Measurements from ENCODE around the gene SIGLEC11. TPM values are rescaled to one million over a fixed set of nuclear protein-coding genes. Genes with fewer than 3 reads are reported as not detected.
"Not testable (repeated sequence)": the region's sequence is repeated elsewhere in the genome, so short reads cannot be mapped to it uniquely, and the experiment has no call there.

The SIGLEC11 gene
- total RNA-seq, 5 donors from 2014 or later (not counting 1 experiment from before 2014, with no cell fraction given) = 0.09 to 0.23 TPM; not detected in 3

DNA sequence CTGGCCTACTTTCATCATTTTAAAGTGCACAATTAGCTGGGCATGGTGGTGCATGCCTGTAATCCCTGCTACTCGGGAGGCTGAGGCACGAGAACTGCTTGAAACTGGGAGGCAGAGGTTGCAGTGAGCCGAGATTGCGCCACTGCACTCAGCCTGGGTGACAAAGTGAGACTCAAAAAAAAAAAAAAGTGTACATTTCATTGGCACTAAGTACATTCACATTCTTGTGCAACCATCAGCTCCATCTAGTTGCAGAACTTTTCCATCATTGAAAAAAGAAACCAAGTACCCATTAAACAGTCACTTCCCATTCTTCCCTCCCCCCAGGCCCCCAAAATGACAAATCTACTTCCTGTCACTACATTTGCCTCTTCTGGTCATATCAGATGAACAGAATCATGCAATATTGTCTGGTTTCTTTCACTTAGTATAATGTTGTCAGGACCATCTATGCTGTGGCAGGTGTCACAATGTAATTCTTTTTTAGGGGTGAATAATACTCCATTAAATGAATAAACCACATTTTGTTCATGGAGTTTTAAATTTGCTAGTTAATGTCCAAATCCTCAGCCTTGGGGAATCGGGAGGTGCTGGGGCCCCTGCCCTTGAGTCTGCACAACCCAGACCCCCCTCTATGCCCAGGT lies 7.4 kb upstream of the SIGLEC11 start:
- WGBS (ENCODE audit: insufficient coverage) = 81% methylated on average over 4 of the region's 5 CpGs
- H3K27ac ChIP-seq (ENCODE audit: low read length) = no peak overlapping the region
- H3K4me1 ChIP-seq (ENCODE audit: control insufficient read depth in 1 of 2, extremely low read depth in 1 of 2, insufficient read depth in 2 of 2, low read length in 2 of 2) = no peaks in the 10 kb centered on the region
- H3K4me3 ChIP-seq (ENCODE audit: control insufficient read depth in 1 of 2, extremely low read depth in 1 of 2, low read length in 1 of 2) = no peak overlapping the region
- no peaks in the 10 kb centered on the region for H3K36me3 ChIP-seq (ENCODE audit: control insufficient read depth in 2 of 2, extremely low read depth in 1 of 2, insufficient read depth in 1 of 2, low read length in 1 of 2)
- H3K9me3 ChIP-seq = no peaks in the 10 kb centered on the region
- Mint-ChIP-seq H3K36me3 (no peaks in the 10 kb centered on the region), H3K27me3 (peaks cover 12 to 24% of the 10 kb centered on the region in 2 donors), H3K27ac (no peak overlapping the region), H3K9me3 (no peaks in the 10 kb centered on the region), H3K4me1 (no peaks in the 10 kb centered on the region), H3K4me3 (no peak overlapping the region)
- H3K27me3 ChIP-seq (replicated peaks in 1 of 2; ENCODE audit: control insufficient read depth in 2 of 2, extremely low read depth in 1 of 2, insufficient read depth in 2 of 2, low read length in 1 of 2) = peaks cover 0 to 28% of the 10 kb centered on the region in 2 experiments
- CTCF ChIA-PET = no interaction called here
- no peak for ATAC-seq (replicated peaks in 1 of 4)
- DNase-seq = no peak
- POLR2A ChIA-PET = no interaction called here

DNA sequence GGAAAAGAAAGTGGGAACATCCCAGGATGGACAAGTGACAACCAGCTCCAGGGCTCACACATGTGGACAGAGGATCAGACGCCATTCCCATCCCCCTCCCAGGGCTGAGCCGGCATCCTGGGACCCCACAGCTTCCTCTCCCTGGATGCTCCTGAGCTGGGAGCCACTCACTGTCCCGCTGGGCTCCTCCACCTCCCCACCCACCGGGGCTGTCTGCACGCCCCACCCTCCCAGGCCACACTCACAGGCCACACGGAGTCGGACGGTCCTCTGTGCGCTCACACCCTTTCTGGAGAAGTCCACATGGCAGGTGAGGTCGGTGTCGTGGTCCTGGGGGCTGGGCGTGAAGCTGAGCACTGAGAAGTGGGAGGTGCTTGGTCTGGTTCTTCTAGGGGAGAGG lies 1.1 kb downstream of the SIGLEC11 start:
- H3K9me3 ChIP-seq; CTCF ChIA-PET; H3K4me3 ChIP-seq (ENCODE audit: control insufficient read depth in 1 of 2, extremely low read depth in 1 of 2, low read length in 1 of 2); H3K27ac Mint-ChIP-seq; DNase-seq; H3K9me3 Mint-ChIP-seq; H3K4me1 ChIP-seq (ENCODE audit: control insufficient read depth in 1 of 2, extremely low read depth in 1 of 2, insufficient read depth in 2 of 2, low read length in 2 of 2); ATAC-seq (replicated peaks in 1 of 4); H3K4me1 Mint-ChIP-seq; H3K27ac ChIP-seq (ENCODE audit: low read length); POLR2A ChIA-PET; H3K4me3 Mint-ChIP-seq; H3K36me3 Mint-ChIP-seq; H3K36me3 ChIP-seq (ENCODE audit: control insufficient read depth in 2 of 2, extremely low read depth in 1 of 2, insufficient read depth in 1 of 2, low read length in 1 of 2): not testable (repeated sequence)
- peaks cover 17 to 22% of the 10 kb centered on the region in 2 donors for H3K27me3 Mint-ChIP-seq
- no CpG with 5 or more reads among the region's 12 CpGs for WGBS (ENCODE audit: insufficient coverage)
- H3K27me3 ChIP-seq (replicated peaks in 1 of 2; ENCODE audit: control insufficient read depth in 2 of 2, extremely low read depth in 1 of 2, insufficient read depth in 2 of 2, low read length in 1 of 2) = peaks cover 0 to 10% of the 10 kb centered on the region in 2 experiments

DNA sequence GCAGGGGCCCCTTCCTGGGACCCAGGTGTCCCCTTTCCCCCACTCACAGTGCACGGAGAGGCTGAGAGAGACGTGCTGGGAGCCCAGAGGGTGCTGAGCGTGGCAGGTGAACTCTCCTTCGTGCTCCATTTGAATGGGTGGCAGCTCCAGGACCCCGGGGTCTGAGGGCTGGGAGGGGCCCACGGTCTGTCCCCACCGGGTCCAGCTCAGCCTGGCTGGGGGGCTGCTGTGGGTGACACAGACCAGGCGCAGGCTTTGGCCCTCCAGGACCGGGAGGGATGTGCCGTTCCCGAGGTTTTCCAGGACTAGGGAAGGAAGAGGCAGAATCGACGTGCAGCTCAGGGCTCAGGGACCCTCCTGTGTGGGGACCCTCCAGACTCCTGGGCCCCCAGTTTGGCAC lies 2.4 kb downstream of the SIGLEC11 start:
- H3K4me3 Mint-ChIP-seq; H3K9me3 Mint-ChIP-seq; ATAC-seq (replicated peaks in 1 of 4); H3K9me3 ChIP-seq; CTCF ChIA-PET; H3K27ac ChIP-seq (ENCODE audit: low read length); POLR2A ChIA-PET; H3K4me1 Mint-ChIP-seq; H3K36me3 Mint-ChIP-seq; DNase-seq; H3K4me3 ChIP-seq (ENCODE audit: control insufficient read depth in 1 of 2, extremely low read depth in 1 of 2, low read length in 1 of 2); H3K4me1 ChIP-seq (ENCODE audit: control insufficient read depth in 1 of 2, extremely low read depth in 1 of 2, insufficient read depth in 2 of 2, low read length in 2 of 2); H3K36me3 ChIP-seq (ENCODE audit: control insufficient read depth in 2 of 2, extremely low read depth in 1 of 2, insufficient read depth in 1 of 2, low read length in 1 of 2); H3K27ac Mint-ChIP-seq: not testable (repeated sequence)
- peaks cover 19 to 20% of the 10 kb centered on the region in 2 donors for H3K27me3 Mint-ChIP-seq
- WGBS (ENCODE audit: insufficient coverage) = 69% methylated on average over 12 of the region's 13 CpGs
- peaks cover 0 to 15% of the 10 kb centered on the region in 2 experiments for H3K27me3 ChIP-seq (replicated peaks in 1 of 2; ENCODE audit: control insufficient read depth in 2 of 2, extremely low read depth in 1 of 2, insufficient read depth in 2 of 2, low read length in 1 of 2)

DNA sequence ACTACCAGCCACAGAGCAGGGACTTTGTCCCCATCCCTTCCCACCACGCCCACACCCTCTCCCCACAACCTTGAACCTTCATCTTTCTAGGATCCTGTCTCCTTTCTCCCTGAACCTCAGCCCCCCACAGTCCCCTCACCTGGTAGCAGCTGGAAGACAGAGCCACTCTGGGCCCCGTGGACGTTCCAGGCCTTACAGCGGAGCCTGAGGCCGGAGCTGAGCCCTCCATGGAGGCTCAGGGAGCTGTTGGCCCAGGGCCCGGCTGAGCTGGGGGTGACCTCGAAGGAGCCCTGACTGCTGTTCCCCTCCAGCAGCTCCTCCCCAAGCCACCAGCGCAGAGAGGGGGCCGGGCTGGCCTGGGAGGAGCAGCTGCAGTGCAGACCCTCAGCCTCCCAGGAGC lies 2.8 kb downstream of the SIGLEC11 start:
- H3K4me1 Mint-ChIP-seq; H3K9me3 ChIP-seq; H3K4me1 ChIP-seq (ENCODE audit: control insufficient read depth in 1 of 2, extremely low read depth in 1 of 2, insufficient read depth in 2 of 2, low read length in 2 of 2); H3K9me3 Mint-ChIP-seq; H3K27ac Mint-ChIP-seq; CTCF ChIA-PET; H3K4me3 Mint-ChIP-seq; DNase-seq; H3K4me3 ChIP-seq (ENCODE audit: control insufficient read depth in 1 of 2, extremely low read depth in 1 of 2, low read length in 1 of 2); H3K27ac ChIP-seq (ENCODE audit: low read length); H3K36me3 ChIP-seq (ENCODE audit: control insufficient read depth in 2 of 2, extremely low read depth in 1 of 2, insufficient read depth in 1 of 2, low read length in 1 of 2); H3K36me3 Mint-ChIP-seq; ATAC-seq (replicated peaks in 1 of 4): not testable (repeated sequence)
- POLR2A ChIA-PET = interaction anchor here in 1 of 2 donors (0.7 kb wide), 1 partner anchor 35 kb away, joined by 3 read pairs; no protein-coding TSS in a partner anchor
- H3K27me3 ChIP-seq (replicated peaks in 1 of 2; ENCODE audit: control insufficient read depth in 2 of 2, extremely low read depth in 1 of 2, insufficient read depth in 2 of 2, low read length in 1 of 2) = peaks cover 0 to 14% of the 10 kb centered on the region in 2 experiments
- 60% methylated on average over 5 of the region's 9 CpGs for WGBS (ENCODE audit: insufficient coverage)
- peaks cover 19 to 20% of the 10 kb centered on the region in 2 donors for H3K27me3 Mint-ChIP-seq

DNA sequence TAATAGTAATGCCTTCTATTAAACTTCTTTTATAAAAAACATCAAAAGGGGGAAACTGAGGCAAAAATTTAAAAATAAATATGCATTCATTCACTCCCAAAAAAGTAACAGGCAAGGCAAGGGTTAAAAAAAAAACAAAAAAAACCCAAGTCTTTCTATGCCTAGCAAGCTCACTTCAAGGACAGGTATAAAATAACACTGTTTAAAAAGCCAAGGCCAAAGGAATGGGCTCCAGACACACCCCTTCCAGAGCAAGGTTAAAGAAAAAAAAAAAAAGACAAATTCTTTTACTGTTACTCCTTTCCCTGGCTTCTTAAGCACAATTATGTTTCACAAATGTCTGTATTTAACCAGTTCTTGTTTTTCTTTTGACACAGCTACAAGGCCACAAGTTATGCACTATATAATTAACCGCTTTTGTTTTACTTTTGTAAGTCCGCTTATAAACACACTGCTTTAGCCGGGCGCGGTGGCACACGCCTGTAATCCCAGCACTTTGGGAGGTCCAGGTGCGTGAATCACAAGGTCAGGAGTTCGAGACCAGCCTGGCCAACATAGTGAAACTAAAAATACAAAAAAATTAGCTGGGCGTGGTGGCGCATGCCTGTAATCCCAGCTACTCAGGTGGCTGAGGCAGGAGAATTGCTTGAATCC lies 3.6 kb downstream of the SIGLEC11 start:
- ChIA-PET POLR2A (interaction anchor here in 1 of 2 donors (0.7 kb wide), 1 partner anchor 35 kb away, joined by 3 read pairs; no protein-coding TSS in a partner anchor), CTCF (interaction anchor here in 1 of 2 donors (0.7 kb wide), 1 partner anchor 16 kb away, joined by 3 read pairs; no protein-coding TSS in a partner anchor)
- Histone ChIP-seq H3K27me3 (replicated peaks in 1 of 2; ENCODE audit: control insufficient read depth in 2 of 2, extremely low read depth in 1 of 2, insufficient read depth in 2 of 2, low read length in 1 of 2) (peaks cover 0 to 17% of the 10 kb centered on the region in 2 experiments), H3K4me3 (ENCODE audit: control insufficient read depth in 1 of 2, extremely low read depth in 1 of 2, low read length in 1 of 2) (no peak overlapping the region), H3K27ac (ENCODE audit: low read length) (no peak overlapping the region), H3K9me3 (no peaks in the 10 kb centered on the region), H3K36me3 (ENCODE audit: control insufficient read depth in 2 of 2, extremely low read depth in 1 of 2, insufficient read depth in 1 of 2, low read length in 1 of 2) (no peaks in the 10 kb centered on the region), H3K4me1 (ENCODE audit: control insufficient read depth in 1 of 2, extremely low read depth in 1 of 2, insufficient read depth in 2 of 2, low read length in 2 of 2) (no peaks in the 10 kb centered on the region)
- Mint-ChIP-seq H3K27ac (no peak overlapping the region), H3K4me1 (peaks cover 2 to 6% (median 6%) of the 10 kb centered on the region in 3 donors), H3K9me3 (no peaks in the 10 kb centered on the region), H3K27me3 (peaks cover 21% of the 10 kb centered on the region in 2 donors), H3K36me3 (no peaks in the 10 kb centered on the region), H3K4me3 (no peak overlapping the region)
- ATAC-seq (replicated peaks in 1 of 4) (no peak), DNase-seq (no peak)
- 81% methylated on average over 7 of the region's 10 CpGs for whole genome bisulfite sequencing (ENCODE audit: insufficient coverage)

DNA sequence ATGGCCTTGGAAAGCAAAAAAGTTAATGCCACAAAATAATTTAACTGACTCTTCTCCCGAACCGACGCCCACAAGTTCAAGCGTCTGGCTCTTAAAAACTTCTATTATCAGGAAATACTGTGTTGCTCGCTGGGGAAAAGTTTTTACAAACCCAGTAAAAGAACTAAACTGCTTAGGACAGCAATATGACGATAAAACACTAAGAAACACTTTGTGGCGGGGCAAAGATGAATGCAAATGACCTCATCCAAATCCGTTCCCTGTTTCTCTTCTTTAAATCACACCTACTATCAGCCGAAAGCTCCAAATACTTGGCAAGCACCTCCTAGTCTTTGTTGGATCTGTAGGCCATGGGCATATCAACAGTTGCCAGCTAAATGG lies 4.9 kb downstream of the SIGLEC11 start:
- ATAC-seq (replicated peaks in 1 of 4) (no peak), DNase-seq (no peak)
- Mint-ChIP-seq H3K4me1 (peaks cover 2 to 6% (median 6%) of the 10 kb centered on the region in 3 donors), H3K27me3 (peaks cover 17 to 24% of the 10 kb centered on the region in 2 donors), H3K27ac (no peak overlapping the region), H3K36me3 (no peaks in the 10 kb centered on the region), H3K9me3 (no peaks in the 10 kb centered on the region), H3K4me3 (no peak overlapping the region)
- H3K9me3 ChIP-seq = no peaks in the 10 kb centered on the region
- no peak overlapping the region for H3K4me3 ChIP-seq (ENCODE audit: control insufficient read depth in 1 of 2, extremely low read depth in 1 of 2, low read length in 1 of 2)
- CTCF ChIA-PET = no interaction called here
- POLR2A ChIA-PET = no interaction called here
- no peak overlapping the region for H3K27ac ChIP-seq (ENCODE audit: low read length)
- H3K27me3 ChIP-seq (replicated peaks in 1 of 2; ENCODE audit: control insufficient read depth in 2 of 2, extremely low read depth in 1 of 2, insufficient read depth in 2 of 2, low read length in 1 of 2) = peaks cover 0 to 29% of the 10 kb centered on the region in 2 experiments
- H3K36me3 ChIP-seq (ENCODE audit: control insufficient read depth in 2 of 2, extremely low read depth in 1 of 2, insufficient read depth in 1 of 2, low read length in 1 of 2) = no peaks in the 10 kb centered on the region
- H3K4me1 ChIP-seq (ENCODE audit: control insufficient read depth in 1 of 2, extremely low read depth in 1 of 2, insufficient read depth in 2 of 2, low read length in 2 of 2) = no peaks in the 10 kb centered on the region
- 93% methylated on average over 6 of the region's 9 CpGs for WGBS (ENCODE audit: insufficient coverage)
